Keratinocyte (primary cell): ENCODE measurements around the gene UBR2.

Source experiments
- EZH2 ChIP-seq: IDR thresholded peaks from one replicate; pipeline ENCODE4 v1.6.1; 2012; ENCODE audit warnings: inconsistent platforms, mild to moderate bottlenecking, low read length, moderate library complexity
- TF ChIP-seq, protein P1 (sequence below), 3 experiments: IDR thresholded peaks in 1 of 3; conservative IDR thresholded peaks in 1 of 3; optimal IDR thresholded peaks in 1 of 3; 2 replicates in 2 of 3; 3 replicates in 1 of 3; pipeline versions ENCODE3 to v1.5.1; 2011; ENCODE audit warnings: low read length in 3 of 3, mild to moderate bottlenecking in 3 of 3, moderate library complexity in 2 of 3, control low read depth in 1 of 3, inconsistent platforms in 1 of 3; ENCODE audit not compliant: insufficient read depth in 2 of 3; ENCODE audit errors: extremely low read depth in 1 of 3

- TF ChIP-seq, protein P1, sequence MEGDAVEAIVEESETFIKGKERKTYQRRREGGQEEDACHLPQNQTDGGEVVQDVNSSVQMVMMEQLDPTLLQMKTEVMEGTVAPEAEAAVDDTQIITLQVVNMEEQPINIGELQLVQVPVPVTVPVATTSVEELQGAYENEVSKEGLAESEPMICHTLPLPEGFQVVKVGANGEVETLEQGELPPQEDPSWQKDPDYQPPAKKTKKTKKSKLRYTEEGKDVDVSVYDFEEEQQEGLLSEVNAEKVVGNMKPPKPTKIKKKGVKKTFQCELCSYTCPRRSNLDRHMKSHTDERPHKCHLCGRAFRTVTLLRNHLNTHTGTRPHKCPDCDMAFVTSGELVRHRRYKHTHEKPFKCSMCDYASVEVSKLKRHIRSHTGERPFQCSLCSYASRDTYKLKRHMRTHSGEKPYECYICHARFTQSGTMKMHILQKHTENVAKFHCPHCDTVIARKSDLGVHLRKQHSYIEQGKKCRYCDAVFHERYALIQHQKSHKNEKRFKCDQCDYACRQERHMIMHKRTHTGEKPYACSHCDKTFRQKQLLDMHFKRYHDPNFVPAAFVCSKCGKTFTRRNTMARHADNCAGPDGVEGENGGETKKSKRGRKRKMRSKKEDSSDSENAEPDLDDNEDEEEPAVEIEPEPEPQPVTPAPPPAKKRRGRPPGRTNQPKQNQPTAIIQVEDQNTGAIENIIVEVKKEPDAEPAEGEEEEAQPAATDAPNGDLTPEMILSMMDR (optimal IDR thresholded peaks at IDR 0.05 in 1 of 3, IDR thresholded peaks at IDR 0.05 in 1 of 3, conservative IDR thresholded peaks at IDR 0.05 in 1 of 3; ENCODE audit: extremely low read depth in 1 of 3, insufficient read depth in 2 of 3, low read length in 3 of 3) = no peak
- no peak for TF ChIP-seq EZH2
Observed at GRCh38 chr6:42618105-42618504, 54.3 kb downstream of the UBR2 start.
